Stimulated activated memory B cell treated with anti-CD40 and anti-IgM and Interleukin-4, amounts not matched to agents 10 μg/mL and 1 μg/mL and 100 μg/mL, for 72 hours (primary cell): ENCODE data around the gene TRABD.
"Not testable (repeated sequence)": the region's sequence is repeated elsewhere in the genome, so short reads cannot be mapped to it uniquely, and the experiment has no call there.

Experiments used
- ATAC-seq: fragments of 150-1000 bp; cut with Tn5 transposase; 2 replicates; pipeline ENCODE4 v1.10.0; 2021
- H3K27ac Mint-ChIP-seq: one replicate; pipeline ENCODE4 v1.8.0; 2022; ENCODE audit warnings: mild to moderate bottlenecking, mixed read lengths
- H3K27me3 Mint-ChIP-seq: one replicate; pipeline ENCODE4 v1.8.0; 2022; ENCODE audit warnings: mixed read lengths
- H3K36me3 Mint-ChIP-seq: one replicate; pipeline ENCODE4 v1.8.0; 2022; ENCODE audit warnings: mixed read lengths
- H3K4me1 Mint-ChIP-seq: one replicate; pipeline ENCODE4 v1.8.0; 2022; ENCODE audit warnings: mixed read lengths
- H3K4me3 Mint-ChIP-seq: one replicate; pipeline ENCODE4 v1.8.0; 2022; ENCODE audit warnings: mild to moderate bottlenecking, moderate library complexity, mixed read lengths
- H3K9me3 Mint-ChIP-seq: one replicate; pipeline ENCODE4 v1.8.0; 2022; ENCODE audit warnings: mixed read lengths

Gene TRABD

GRCh38 chr22:50167689-50168489, 17.8 kb upstream of the TRABD start:
- Mint-ChIP-seq H3K9me3 (no peaks in the 10 kb centered on the region), H3K4me1 (peaks cover 25% of the 10 kb centered on the region), H3K27ac (no peak overlapping the region), H3K4me3 (no peak overlapping the region), H3K36me3 (no peaks in the 10 kb centered on the region), H3K27me3 (peaks cover 57% of the 10 kb centered on the region)
- no peak for ATAC-seq

- not testable (repeated sequence) for ATAC-seq, H3K9me3 Mint-ChIP-seq, H3K36me3 Mint-ChIP-seq
- peak overlapping the region; percentile 93 for H3K27ac Mint-ChIP-seq
- H3K4me3 Mint-ChIP-seq = peak overlapping the region; percentile 4
- peaks cover 51% of the 10 kb centered on the region for H3K27me3 Mint-ChIP-seq
- peaks cover 33% of the 10 kb centered on the region for H3K4me1 Mint-ChIP-seq
Observed at GRCh38 chr22:50168490-50169180, 17.1 kb upstream of the TRABD start.

GRCh38 chr22:50169181-50169759, 16.4 kb upstream of the TRABD start:
- ATAC-seq = peak; percentile 17
- H3K27ac Mint-ChIP-seq = peak overlapping the region; percentile 93
- no peaks in the 10 kb centered on the region for H3K9me3 Mint-ChIP-seq
- H3K4me3 Mint-ChIP-seq = peak overlapping the region; percentile 82
- H3K27me3 Mint-ChIP-seq = peaks cover 46% of the 10 kb centered on the region
- H3K4me1 Mint-ChIP-seq = peaks cover 37% of the 10 kb centered on the region
- H3K36me3 Mint-ChIP-seq = no peaks in the 10 kb centered on the region

GRCh38 chr22:50169774-50170341, 15.9 kb upstream of the TRABD start:
- H3K4me3 Mint-ChIP-seq = peak overlapping the region; percentile 73
- no peaks in the 10 kb centered on the region for H3K9me3 Mint-ChIP-seq
- H3K36me3 Mint-ChIP-seq = no peaks in the 10 kb centered on the region
- ATAC-seq = peak; percentile 74
- H3K27me3 Mint-ChIP-seq = peaks cover 40% of the 10 kb centered on the region
- peaks cover 37% of the 10 kb centered on the region for H3K4me1 Mint-ChIP-seq
- H3K27ac Mint-ChIP-seq = peak overlapping the region; percentile 93

GRCh38 chr22:50170453-50171318, 15.0 kb upstream of the TRABD start, which contains the start of gene PANX2:
TSS of gene PANX2 (plus strand) at chr22:50170731. CDS start at chr22:50170731, 0 bp downstream.
- Mint-ChIP-seq H3K9me3 (no peaks in the 10 kb centered on the region), H3K27ac (peak within 1 kb of the TSS; percentile 93), H3K36me3 (no peaks in the 10 kb centered on the region), H3K4me3 (peak within 1 kb of the TSS; percentile 73), H3K4me1 (peaks cover 43% of the 10 kb centered on the region), H3K27me3 (peaks cover 34% of the 10 kb centered on the region)
- ATAC-seq = peak; percentile 44

- Mint-ChIP-seq H3K4me1 (peaks cover 50% of the 10 kb centered on the region), H3K27me3 (peaks cover 34% of the 10 kb centered on the region), H3K9me3 (no peaks in the 10 kb centered on the region), H3K36me3 (no peaks in the 10 kb centered on the region), H3K27ac (peak overlapping the region; percentile 62), H3K4me3 (peak overlapping the region; percentile 67)
- ATAC-seq = no peak
Observed at GRCh38 chr22:50171319-50171964, 14.3 kb upstream of the TRABD start.

GRCh38 chr22:50171965-50172421, 13.7 kb upstream of the TRABD start:
- peak overlapping the region; percentile 61 for H3K27ac Mint-ChIP-seq

GRCh38 chr22:50173311-50173982, 12.3 kb upstream of the TRABD start:
- Mint-ChIP-seq H3K27me3 (peaks cover 30% of the 10 kb centered on the region), H3K4me3 (peak overlapping the region; percentile 35), H3K9me3 (no peaks in the 10 kb centered on the region), H3K27ac (peak overlapping the region; percentile 61), H3K36me3 (no peaks in the 10 kb centered on the region), H3K4me1 (peaks cover 61% of the 10 kb centered on the region)
- ATAC-seq = peak; percentile 60

More at GRCh38 chr22:50171965-50172421, 13.7 kb upstream of the TRABD start:
- H3K4me1 Mint-ChIP-seq = peaks cover 56% of the 10 kb centered on the region
- H3K27me3 Mint-ChIP-seq = peaks cover 38% of the 10 kb centered on the region
- peak overlapping the region; percentile 41 for H3K4me3 Mint-ChIP-seq
- no peaks in the 10 kb centered on the region for H3K36me3 Mint-ChIP-seq
- H3K9me3 Mint-ChIP-seq = no peaks in the 10 kb centered on the region
- ATAC-seq = no peak

GRCh38 chr22:50173983-50174355, 11.7 kb upstream of the TRABD start:
- Mint-ChIP-seq H3K27me3 (peaks cover 27% of the 10 kb centered on the region), H3K4me3 (no peak overlapping the region), H3K9me3 (no peaks in the 10 kb centered on the region), H3K36me3 (no peaks in the 10 kb centered on the region), H3K4me1 (peaks cover 60% of the 10 kb centered on the region), H3K27ac (no peak overlapping the region)
- ATAC-seq = no peak

GRCh38 chr22:50174382-50175190, 11.1 kb upstream of the TRABD start:
- no peak for ATAC-seq
- no peaks in the 10 kb centered on the region for H3K36me3 Mint-ChIP-seq
- H3K9me3 Mint-ChIP-seq = no peaks in the 10 kb centered on the region
- H3K27ac Mint-ChIP-seq = no peak overlapping the region
- H3K4me3 Mint-ChIP-seq = no peak overlapping the region
- H3K27me3 Mint-ChIP-seq = peaks cover 27% of the 10 kb centered on the region
- peaks cover 57% of the 10 kb centered on the region for H3K4me1 Mint-ChIP-seq

GRCh38 chr22:50175191-50175461, 10.6 kb upstream of the TRABD start:
- no peaks in the 10 kb centered on the region for H3K36me3 Mint-ChIP-seq
- H3K27me3 Mint-ChIP-seq = peaks cover 31% of the 10 kb centered on the region
- peaks cover 63% of the 10 kb centered on the region for H3K4me1 Mint-ChIP-seq
- H3K4me3 Mint-ChIP-seq = no peak overlapping the region
- H3K27ac Mint-ChIP-seq = no peak overlapping the region
- ATAC-seq = no peak
- no peaks in the 10 kb centered on the region for H3K9me3 Mint-ChIP-seq

- peak overlapping the region; percentile 11 for H3K4me3 Mint-ChIP-seq
- H3K9me3 Mint-ChIP-seq = no peaks in the 10 kb centered on the region
- peak overlapping the region; percentile 81 for H3K27ac Mint-ChIP-seq
- peaks cover 35% of the 10 kb centered on the region for H3K27me3 Mint-ChIP-seq
- peaks cover 61% of the 10 kb centered on the region for H3K4me1 Mint-ChIP-seq
- H3K36me3 Mint-ChIP-seq = no peaks in the 10 kb centered on the region
- peak; percentile 38 for ATAC-seq
Observed at GRCh38 chr22:50175921-50176849, 9.5 kb upstream of the TRABD start.
